Measurements from ENCODE around the gene HLF. TPM values are rescaled to one million over a fixed set of nuclear protein-coding genes. Genes with fewer than 3 reads are reported as not detected.

HLF gene
- total RNA-seq, 2 donors from 2014 or later, result 26.5 to 34.9 TPM

GRCh38 chr17:55242476-55242875, 22.3 kb upstream of the HLF start:
- intact Hi-C loops (cut with DNase I), result loop anchor here (2.0 kb wide), 1 partner anchor 108 kb away; no protein-coding TSS in a partner anchor
- no peaks in the 10 kb centered on the region for H3K4me1 ChIP-seq (replicated peaks)
- DNase-seq (ENCODE audit: low spot score), result no peak
- H3K27ac ChIP-seq, result no peak overlapping the region
- no peaks in the 10 kb centered on the region for H3K36me3 ChIP-seq
- TF ChIP-seq POLR2AphosphoS5 (IDR thresholded peaks at IDR 0.05) (no peak), POLR2A (IDR thresholded peaks at IDR 0.05) (no peak), CTCF (IDR thresholded peaks at IDR 0.05) (no peak)
- H3K27me3 ChIP-seq (replicated peaks; ENCODE audit: insufficient read depth), result no peaks in the 10 kb centered on the region
- H3K9me3 ChIP-seq, result no peaks in the 10 kb centered on the region
- no peak overlapping the region for H3K4me3 ChIP-seq
- WGBS, result 88% methylated on average over 2 of the region's 2 CpGs

- Histone ChIP-seq H3K27me3 (replicated peaks; ENCODE audit: insufficient read depth) (no peaks in the 10 kb centered on the region), H3K36me3 (no peaks in the 10 kb centered on the region), H3K4me3 (no peak overlapping the region), H3K9me3 (no peaks in the 10 kb centered on the region), H3K27ac (no peak overlapping the region), H3K4me1 (replicated peaks) (no peaks in the 10 kb centered on the region)
- no peak for DNase-seq (ENCODE audit: low spot score)
- intact Hi-C loops (cut with DNase I), result no loop called here
- WGBS, result 76% methylated on average over 3 of the region's 3 CpGs
- TF ChIP-seq POLR2A (IDR thresholded peaks at IDR 0.05), result no peak
- no peak for TF ChIP-seq POLR2AphosphoS5 (IDR thresholded peaks at IDR 0.05)
- no peak for TF ChIP-seq CTCF (IDR thresholded peaks at IDR 0.05)
These were observed 18.8 kb upstream of the HLF start for GRCh38 chr17:55245986-55246385.

GRCh38 chr17:55246583-55246982, 18.2 kb upstream of the HLF start:
- H3K4me1 ChIP-seq (replicated peaks), result no peaks in the 10 kb centered on the region
- no peaks in the 10 kb centered on the region for H3K36me3 ChIP-seq
- no peaks in the 10 kb centered on the region for H3K27me3 ChIP-seq (replicated peaks; ENCODE audit: insufficient read depth)
- TF ChIP-seq CTCF (IDR thresholded peaks at IDR 0.05) (no peak), POLR2AphosphoS5 (IDR thresholded peaks at IDR 0.05) (no peak), POLR2A (IDR thresholded peaks at IDR 0.05) (no peak)
- 42% methylated on average over 1 of the region's 1 CpG for WGBS
- no peak for DNase-seq (ENCODE audit: low spot score)
- H3K9me3 ChIP-seq, result no peaks in the 10 kb centered on the region
- no peak overlapping the region for H3K27ac ChIP-seq
- no peak overlapping the region for H3K4me3 ChIP-seq
- intact Hi-C loops (cut with DNase I), result no loop called here

- no peaks in the 10 kb centered on the region for H3K36me3 ChIP-seq
- no peaks in the 10 kb centered on the region for H3K9me3 ChIP-seq
- no peaks in the 10 kb centered on the region for H3K27me3 ChIP-seq (replicated peaks; ENCODE audit: insufficient read depth)
- DNase-seq (ENCODE audit: low spot score), result no peak
- 77% methylated on average over 2 of the region's 2 CpGs for WGBS
- H3K27ac ChIP-seq, result no peak overlapping the region
- TF ChIP-seq POLR2A (IDR thresholded peaks at IDR 0.05), result no peak
- TF ChIP-seq CTCF (IDR thresholded peaks at IDR 0.05), result no peak
- no peak for TF ChIP-seq POLR2AphosphoS5 (IDR thresholded peaks at IDR 0.05)
- H3K4me1 ChIP-seq (replicated peaks), result no peaks in the 10 kb centered on the region
- intact Hi-C loops (cut with DNase I), result no loop called here
- no peak overlapping the region for H3K4me3 ChIP-seq
These were observed 16.7 kb upstream of the HLF start for GRCh38 chr17:55248077-55248476.

GRCh38 chr17:55249861-55250260, 14.9 kb upstream of the HLF start:
- Histone ChIP-seq H3K9me3 (no peaks in the 10 kb centered on the region), H3K27me3 (replicated peaks; ENCODE audit: insufficient read depth) (no peaks in the 10 kb centered on the region), H3K36me3 (no peaks in the 10 kb centered on the region), H3K27ac (no peak overlapping the region), H3K4me1 (replicated peaks) (no peaks in the 10 kb centered on the region), H3K4me3 (no peak overlapping the region)
- TF ChIP-seq CTCF (IDR thresholded peaks at IDR 0.05) (no peak), POLR2A (IDR thresholded peaks at IDR 0.05) (no peak), POLR2AphosphoS5 (IDR thresholded peaks at IDR 0.05) (no peak)
- intact Hi-C loops (cut with DNase I), result no loop called here
- DNase-seq (ENCODE audit: low spot score), result no peak
- WGBS, result 86% methylated on average over 7 of the region's 7 CpGs
